Heart left ventricle (tissue), 16 donors: ENCODE data around the gene UVSSA. TPM values are rescaled to one million over a fixed set of nuclear protein-coding genes. Genes with fewer than 3 reads are reported as not detected.
A peak's percentile ranks its signal among the peaks of the same experiment; 100 is the strongest.

Source experiments
- ATAC-seq, 4 donors: fragments of 200-7000 bp; cut with Tn5 transposase; one replicate each; pipeline ENCODE4 v1.9.1; 2020 to 2022; ENCODE audit warnings: moderate library complexity in 4 of 4, mild to moderate bottlenecking in 3 of 4, moderate number of reproducible peaks in 1 of 4
- DNase-seq, 5 donors: peaks; one replicate each; pipeline ENCODE4 v3.0.0-alpha.2; 2020
- H3K27ac ChIP-seq, 12 donors: fragments of 200-600 bp; sonication (generic) in 4 of 12; one replicate each; pipeline versions ENCODE4 v1.5.0 to v1.8.0; 2016 to 2022; ENCODE audit warnings: mild to moderate bottlenecking in 2 of 12
- H3K27me3 ChIP-seq, 9 donors: fragments of 200-600 bp; sonication (generic) in 2 of 9; one replicate each; pipeline versions ENCODE4 v1.5.1 to v1.8.0; 2016 to 2022; ENCODE audit warnings: mild to moderate bottlenecking in 3 of 9
- H3K36me3 ChIP-seq, 9 donors: fragments of 200-600 bp; sonication (generic) in 2 of 9; one replicate each; pipeline versions ENCODE4 v1.5.0 to v1.8.0; 2018 to 2022; ENCODE audit warnings: mild to moderate bottlenecking in 2 of 9
- H3K4me1 ChIP-seq, 12 donors: fragments of 200-600 bp; sonication (generic) in 4 of 12; one replicate each; pipeline versions ENCODE4 v1.5.0 to v1.8.0; 2016 to 2022; ENCODE audit warnings: mild to moderate bottlenecking in 3 of 12
- H3K4me3 ChIP-seq, 12 donors: fragments of 200-600 bp; sonication (generic) in 4 of 12; one replicate each; pipeline versions ENCODE4 v1.5.0 to v1.8.0; 2017 to 2022; ENCODE audit warnings: mild to moderate bottlenecking in 9 of 12, moderate library complexity in 4 of 12
- H3K9me3 ChIP-seq, 12 donors: fragments of 200-600 bp; sonication (generic) in 4 of 12; one replicate each; pipeline versions ENCODE4 v1.5.0 to v1.8.0; 2016 to 2022; ENCODE audit warnings: mild to moderate bottlenecking in 1 of 12
- POLR2A ChIP-seq, 2 donors: fragments of 450-650 bp; IDR thresholded peaks; one replicate each; pipeline ENCODE4 v1.6.1; 2017; ENCODE audit warnings: antibody characterized with exemption in 2 of 2, mild to moderate bottlenecking in 2 of 2, moderate library complexity in 2 of 2
- WGBS, 4 donors: extraction: QIAGEN DNeasy Blood & Tissue Kit in 2 of 4; methylation state at CpG; one replicate each; pipeline versions ENCODE4 v1.1.5 to v1.1.7; 2013 to 2018; 5-methylcytosine and 5-hydroxymethylcytosine counted together
- intact Hi-C, 10 donors: fragments of 100-400 bp; cut with DNase I; formaldehyde crosslinking; loops; one replicate each; pipeline versions ENCODE4 v1.11.1 to v1.14.2; 2022
- polyA plus RNA-seq, 2 donors: library from polyadenylated mRNA; stranded (reverse); fragments of 200-250 nt; gene quantifications; one replicate each; pipeline ENCODE4 v1.2.3, GENCODE V29; 2013
- total RNA-seq, 9 donors: library from RNA; depleted of rRNA in 2 of 9; stranded (reverse); fragments of >200 nt in 2 of 9; fragmentation: NEBNext Ultra II Directional in 3 of 9; extraction: Animal tissue kit (Norgen Biotek cat#: 25700) in 3 of 9; gene quantifications; one replicate each; pipeline versions ENCODE4 v1.1.0 to v1.2.4, GENCODE V29; 2016 to 2023
- TF ChIP-seq, protein P1 (sequence below), 12 donors: fragments of 200-600 bp; sonication (generic) in 4 of 12; IDR thresholded peaks; one replicate each; pipeline versions ENCODE4 v1.5.0 to v1.8.0; 2018 to 2022; ENCODE audit warnings: antibody characterized with exemption in 12 of 12, mild to moderate bottlenecking in 5 of 12
- donor health status: ischemic (EF 13 %, LVEDD 7.1; RV severe dilation, severe dysfunction).
- donor health status: healthy with polysubstance abuse.
- donor health status: DM: no; HTN: yes; CAD: no.
- donor health status: DM: no; HTN: no; CAD: no.
- donor health status: ischemic (EF 25% LVEDD 6.9; RV normal size, moderate dysfunction).
- donor health status: ischemic (EF 25% LVEDD 5.7; RV mildly dilated, moderate dysfunction).
- donor health status: healthy.
- donor health status: DM: yes; HTN: yes; CAD: no.
- donor health status: ischemic (EF 35%, LVEDD 5.7; RV mildly dilated, moderate dysfunction).
- donor health status: nonischemic (EF 11% LVEDD 7.7; RV severe dilation, severe dysfunction).
- donor health status: DM: yes; HTN: yes; CAD: no.
- donor health status: PGD.
- donor health status: ischemic (EF 29% LVEDD 5.4; RV normal size, mild dysfunction).
- donor health status: nonischemic (EF 23%, LVEDD 6.1; RV moderate dilation, normal function).

Gene UVSSA
- total and polyA plus RNA-seq, 11 donors: 4.7 to 14.2 (median 6.7) TPM

DNA sequence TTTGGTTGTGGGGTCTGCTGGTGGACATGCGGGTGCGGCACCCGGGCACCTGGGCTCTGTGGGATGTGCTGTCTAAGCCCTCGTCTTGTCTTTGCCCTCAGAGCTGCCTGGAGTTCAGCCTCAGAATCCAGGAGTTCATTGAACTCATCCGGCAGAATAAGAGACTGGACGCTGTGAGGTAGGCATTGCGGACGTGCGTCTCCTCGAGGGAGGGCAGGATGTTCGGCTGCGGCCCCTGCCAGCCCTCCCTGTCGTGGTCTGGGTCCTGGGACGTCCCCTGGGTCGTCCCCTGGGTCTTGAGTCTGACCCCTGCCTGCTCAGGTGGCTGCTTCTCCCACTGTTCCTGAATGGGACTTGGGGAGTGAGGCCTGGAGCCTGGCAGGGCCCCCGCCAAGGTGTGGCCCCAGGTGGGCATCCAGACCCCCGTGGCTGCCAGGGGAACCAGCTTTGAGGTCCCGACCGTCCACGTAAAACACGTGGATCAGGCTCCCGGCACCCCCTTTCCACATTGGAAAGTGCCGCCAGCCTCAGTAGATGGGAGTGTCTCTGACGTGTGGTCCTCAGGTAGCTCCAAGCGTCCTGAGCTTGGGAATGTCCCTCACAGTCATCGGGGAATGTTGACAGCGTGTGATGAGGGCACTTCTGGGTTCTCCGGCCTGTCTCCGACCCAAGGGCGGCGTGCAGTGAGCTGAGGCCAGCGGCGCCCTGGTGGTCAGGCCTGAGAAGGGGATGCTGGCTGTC is 19.3 kb upstream of the UVSSA start:
- Histone ChIP-seq H3K4me1 (peaks cover 0 to 11% (median 0%) of the 10 kb centered on the region in 12 donors), H3K27me3 (no peaks in the 10 kb centered on the region), H3K36me3 (peaks cover 0 to 80% (median 71%) of the 10 kb centered on the region in 9 donors), H3K4me3 (no peak overlapping the region), H3K9me3 (no peaks in the 10 kb centered on the region), H3K27ac (no peak overlapping the region)
- intact Hi-C loops: no loop called here
- WGBS, 4 donors: 90 to 93% (median 92%) methylated on average over 12 to 33 of the region's 33 CpGs
- ATAC-seq (no peak), DNase-seq (peak in 1 of 5 donors; percentile 49)
- no peak for TF ChIP-seq POLR2A (IDR thresholded peaks at IDR 0.05)
- TF ChIP-seq, protein P1, sequence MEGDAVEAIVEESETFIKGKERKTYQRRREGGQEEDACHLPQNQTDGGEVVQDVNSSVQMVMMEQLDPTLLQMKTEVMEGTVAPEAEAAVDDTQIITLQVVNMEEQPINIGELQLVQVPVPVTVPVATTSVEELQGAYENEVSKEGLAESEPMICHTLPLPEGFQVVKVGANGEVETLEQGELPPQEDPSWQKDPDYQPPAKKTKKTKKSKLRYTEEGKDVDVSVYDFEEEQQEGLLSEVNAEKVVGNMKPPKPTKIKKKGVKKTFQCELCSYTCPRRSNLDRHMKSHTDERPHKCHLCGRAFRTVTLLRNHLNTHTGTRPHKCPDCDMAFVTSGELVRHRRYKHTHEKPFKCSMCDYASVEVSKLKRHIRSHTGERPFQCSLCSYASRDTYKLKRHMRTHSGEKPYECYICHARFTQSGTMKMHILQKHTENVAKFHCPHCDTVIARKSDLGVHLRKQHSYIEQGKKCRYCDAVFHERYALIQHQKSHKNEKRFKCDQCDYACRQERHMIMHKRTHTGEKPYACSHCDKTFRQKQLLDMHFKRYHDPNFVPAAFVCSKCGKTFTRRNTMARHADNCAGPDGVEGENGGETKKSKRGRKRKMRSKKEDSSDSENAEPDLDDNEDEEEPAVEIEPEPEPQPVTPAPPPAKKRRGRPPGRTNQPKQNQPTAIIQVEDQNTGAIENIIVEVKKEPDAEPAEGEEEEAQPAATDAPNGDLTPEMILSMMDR (IDR thresholded peaks at IDR 0.05): no peak

DNA sequence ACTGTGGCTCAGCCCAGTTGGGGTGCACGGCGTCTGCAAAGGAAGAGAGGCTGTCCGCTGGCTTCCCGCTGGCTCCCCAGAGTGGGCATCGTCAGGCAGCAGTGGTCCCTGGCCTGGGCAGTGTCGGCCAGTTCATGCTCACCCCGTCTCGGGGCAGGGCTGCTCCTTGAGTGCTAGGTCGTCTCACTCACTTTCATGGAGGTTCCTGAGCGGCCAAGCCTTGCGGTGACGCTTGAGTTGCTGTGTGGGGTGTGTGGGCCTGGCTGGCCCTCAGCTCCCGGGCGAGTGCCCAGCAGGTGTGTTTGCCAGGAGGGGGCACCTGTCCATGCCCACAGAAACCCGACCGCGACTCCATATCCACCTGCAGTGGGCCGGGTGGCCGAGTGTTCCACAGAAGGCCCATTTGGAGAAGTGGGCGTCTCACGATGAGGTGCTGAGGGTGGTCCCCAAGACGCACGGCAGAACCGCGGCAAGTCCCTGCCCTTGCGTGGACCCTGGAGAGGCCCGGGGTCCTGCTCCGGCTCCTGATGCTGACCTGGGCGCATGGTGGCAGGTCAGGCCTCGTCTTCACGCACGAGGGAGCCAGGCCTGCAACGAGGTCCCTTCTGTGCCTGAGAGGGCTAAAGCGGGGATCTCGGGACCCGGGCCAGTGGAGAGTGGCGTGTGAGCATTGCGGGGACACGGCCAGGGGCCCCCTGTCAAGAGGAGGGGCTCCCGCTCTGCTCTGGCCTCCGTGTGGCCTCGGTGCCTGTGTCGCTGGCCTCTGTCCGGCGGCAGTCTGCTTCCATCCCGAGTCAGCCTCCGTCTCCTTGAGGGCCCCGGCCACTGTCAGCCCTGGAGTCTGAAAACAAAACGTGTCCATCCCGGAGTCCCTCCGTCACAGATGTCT is 18.5 kb upstream of the UVSSA start:
- H3K9me3 ChIP-seq: no peaks in the 10 kb centered on the region
- no peak overlapping the region for H3K27ac ChIP-seq
- DNase-seq (peak in 2 of 5 donors; percentile 22 to 57), ATAC-seq (no peak)
- peaks cover 0 to 79% (median 71%) of the 10 kb centered on the region in 9 donors for H3K36me3 ChIP-seq
- 91 to 95% (median 94%) methylated on average over 41 to 51 of the region's 51 CpGs for WGBS, 4 donors
- intact Hi-C loops: no loop called here
- no peak for TF ChIP-seq POLR2A (IDR thresholded peaks at IDR 0.05)
- TF ChIP-seq, protein P1 (IDR thresholded peaks at IDR 0.05): no peak
- H3K4me1 ChIP-seq: peaks cover 0 to 8% (median 0%) of the 10 kb centered on the region in 12 donors
- H3K27me3 ChIP-seq: no peaks in the 10 kb centered on the region
- no peak overlapping the region for H3K4me3 ChIP-seq

DNA sequence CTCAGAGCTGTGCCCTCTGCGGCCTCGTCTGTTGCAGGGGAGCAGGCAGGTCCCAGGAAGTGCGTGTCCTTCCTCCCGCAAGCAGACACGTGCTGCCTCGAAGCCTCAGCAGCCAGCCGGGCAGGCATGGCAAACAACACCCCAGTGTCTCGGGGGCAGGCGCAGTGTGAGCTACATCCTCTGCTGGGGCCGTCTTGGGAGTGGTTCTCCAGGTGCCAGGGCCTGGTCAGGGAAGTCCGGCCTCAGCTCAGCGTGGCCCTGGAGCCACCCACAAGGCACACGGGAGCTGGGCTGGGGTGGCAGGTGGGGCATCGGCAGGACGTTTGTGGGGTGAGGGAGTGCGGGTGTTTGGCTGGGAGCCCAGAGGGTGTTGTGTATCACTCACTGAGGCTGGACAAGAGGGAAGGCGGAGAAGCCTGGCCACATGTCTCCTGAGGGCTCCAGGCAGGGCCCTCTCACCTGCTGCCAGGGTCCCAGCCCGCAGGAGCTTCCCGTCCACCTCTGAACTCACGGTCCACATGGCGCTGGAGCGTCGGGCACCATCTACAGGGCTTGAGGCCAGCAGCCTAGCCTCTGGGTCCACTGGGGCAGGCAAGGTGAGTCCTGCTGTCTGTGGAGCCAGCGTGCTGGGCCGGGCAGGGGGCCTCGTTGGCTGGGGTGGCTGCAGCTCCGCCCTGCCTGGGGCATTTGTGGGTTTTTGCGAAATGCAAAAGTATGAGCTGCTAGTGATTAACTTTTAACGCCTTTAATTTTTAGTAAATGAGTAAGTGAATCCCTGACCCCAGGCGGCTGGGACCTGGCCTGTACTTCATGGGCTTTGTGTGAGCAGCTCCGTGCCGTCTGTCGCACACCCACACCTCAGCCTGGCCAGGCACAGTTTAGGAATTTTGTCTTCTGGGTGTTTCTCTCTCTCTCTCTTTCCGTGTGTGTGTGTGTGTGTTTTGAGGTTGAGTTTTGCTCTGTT is 17.3 kb upstream of the UVSSA start:
- H3K4me3 ChIP-seq: no peak overlapping the region
- intact Hi-C loops: no loop called here
- H3K27ac ChIP-seq: no peak overlapping the region
- 76 to 80% (median 78%) methylated on average over 24 to 34 of the region's 34 CpGs for WGBS, 4 donors
- peaks cover 0 to 82% (median 74%) of the 10 kb centered on the region in 9 donors for H3K36me3 ChIP-seq
- H3K9me3 ChIP-seq: no peaks in the 10 kb centered on the region
- H3K4me1 ChIP-seq: peaks cover 0 to 7% (median 0%) of the 10 kb centered on the region in 12 donors
- ATAC-seq (peak in 2 of 4 donors; percentile 14 to 24), DNase-seq (peak in 3 of 5 donors; percentile 27 to 52 (median 33))
- TF ChIP-seq, protein P1 (IDR thresholded peaks at IDR 0.05): no peak
- no peak for TF ChIP-seq POLR2A (IDR thresholded peaks at IDR 0.05)
- no peaks in the 10 kb centered on the region for H3K27me3 ChIP-seq
